ENCODE data around the gene PPARG. TPM values are rescaled to one million over a fixed set of nuclear protein-coding genes. Genes with fewer than 3 reads are reported as not detected.
A peak's percentile ranks its signal among the peaks of the same experiment; 100 is the strongest.

Gene PPARG
- total RNA-seq, 1 donor from 2014 or later: 10.1 TPM

GRCh38 chr3:12352755-12353154 is 63.9 kb downstream of the PPARG start:
- DNase-seq (ENCODE audit: low spot score in 2 of 2, unreplicated experiment in 2 of 2): no peak
- Mint-ChIP-seq H3K9me3 (no peaks in the 10 kb centered on the region), H3K4me3 (no peak overlapping the region), H3K27ac (no peak overlapping the region), H3K36me3 (no peaks in the 10 kb centered on the region), H3K4me1 (peaks cover 26% of the 10 kb centered on the region), H3K27me3 (ENCODE audit: low read depth) (no peaks in the 10 kb centered on the region)
- no peak for TF ChIP-seq CTCF (IDR thresholded peaks at IDR 0.05; ENCODE audit: unreplicated experiment)

GRCh38 chr3:12353796-12354525 is 65.1 kb downstream of the PPARG start:
- no peaks in the 10 kb centered on the region for H3K9me3 Mint-ChIP-seq
- no peak overlapping the region for H3K27ac Mint-ChIP-seq
- DNase-seq (ENCODE audit: low spot score in 2 of 2, unreplicated experiment in 2 of 2): no peak
- no peak for TF ChIP-seq CTCF (IDR thresholded peaks at IDR 0.05; ENCODE audit: unreplicated experiment)
- H3K27me3 Mint-ChIP-seq (ENCODE audit: low read depth): no peaks in the 10 kb centered on the region
- no peaks in the 10 kb centered on the region for H3K36me3 Mint-ChIP-seq
- H3K4me3 Mint-ChIP-seq: no peak overlapping the region
- H3K4me1 Mint-ChIP-seq: peaks cover 26% of the 10 kb centered on the region

GRCh38 chr3:12356175-12356574 is 67.3 kb downstream of the PPARG start:
- DNase-seq (ENCODE audit: low spot score in 2 of 2, unreplicated experiment in 2 of 2): no peak
- Mint-ChIP-seq H3K9me3 (peaks cover 11% of the 10 kb centered on the region), H3K4me1 (peaks cover 26% of the 10 kb centered on the region), H3K36me3 (peaks cover 2% of the 10 kb centered on the region), H3K27me3 (ENCODE audit: low read depth) (no peaks in the 10 kb centered on the region), H3K27ac (no peak overlapping the region), H3K4me3 (no peak overlapping the region)
- no peak for TF ChIP-seq CTCF (IDR thresholded peaks at IDR 0.05; ENCODE audit: unreplicated experiment)

GRCh38 chr3:12356996-12357395 is 68.1 kb downstream of the PPARG start:
- no peak for DNase-seq (ENCODE audit: low spot score in 2 of 2, unreplicated experiment in 2 of 2)
- H3K27me3 Mint-ChIP-seq (ENCODE audit: low read depth): no peaks in the 10 kb centered on the region
- H3K9me3 Mint-ChIP-seq: peaks cover 15% of the 10 kb centered on the region
- TF ChIP-seq CTCF (IDR thresholded peaks at IDR 0.05; ENCODE audit: unreplicated experiment): no peak
- peaks cover 5% of the 10 kb centered on the region for H3K36me3 Mint-ChIP-seq
- H3K27ac Mint-ChIP-seq: peak overlapping the region; percentile 5
- H3K4me1 Mint-ChIP-seq: peaks cover 25% of the 10 kb centered on the region
- H3K4me3 Mint-ChIP-seq: no peak overlapping the region

- no peak for DNase-seq (ENCODE audit: low spot score in 2 of 2, unreplicated experiment in 2 of 2)
- peaks cover 24% of the 10 kb centered on the region for H3K4me1 Mint-ChIP-seq
- H3K9me3 Mint-ChIP-seq: peaks cover 15% of the 10 kb centered on the region
- no peaks in the 10 kb centered on the region for H3K27me3 Mint-ChIP-seq (ENCODE audit: low read depth)
- TF ChIP-seq CTCF (IDR thresholded peaks at IDR 0.05; ENCODE audit: unreplicated experiment): no peak
- H3K36me3 Mint-ChIP-seq: peaks cover 5% of the 10 kb centered on the region
- H3K27ac Mint-ChIP-seq: no peak overlapping the region
- no peak overlapping the region for H3K4me3 Mint-ChIP-seq
Measured at GRCh38 chr3:12357456-12357855, 68.6 kb downstream of the PPARG start.

Data from mesothelial cell of epicardium (in vitro differentiated cells).